Fibroblast of mammary gland (primary cell): ENCODE results near the gene LRMDA.

ENCODE experiments used
- DNase-seq: peaks from one replicate; pipeline ENCODE4 v3.0.0-alpha.2; 2010; ENCODE audit warnings: low read depth
- H3K4me3 ChIP-seq: 2 replicates; pipeline ENCODE4 v1.5.1; 2011; ENCODE audit warnings: low read depth, mild to moderate bottlenecking, low read length, moderate library complexity; ENCODE audit not compliant: control insufficient read depth
- TF ChIP-seq, protein P1 (sequence below): conservative IDR thresholded peaks from 2 replicates; pipeline ENCODE4 v1.5.1; 2011; ENCODE audit warnings: low read depth, low read length, inconsistent platforms; ENCODE audit not compliant: control insufficient read depth, insufficient read depth

The LRMDA gene

DNA sequence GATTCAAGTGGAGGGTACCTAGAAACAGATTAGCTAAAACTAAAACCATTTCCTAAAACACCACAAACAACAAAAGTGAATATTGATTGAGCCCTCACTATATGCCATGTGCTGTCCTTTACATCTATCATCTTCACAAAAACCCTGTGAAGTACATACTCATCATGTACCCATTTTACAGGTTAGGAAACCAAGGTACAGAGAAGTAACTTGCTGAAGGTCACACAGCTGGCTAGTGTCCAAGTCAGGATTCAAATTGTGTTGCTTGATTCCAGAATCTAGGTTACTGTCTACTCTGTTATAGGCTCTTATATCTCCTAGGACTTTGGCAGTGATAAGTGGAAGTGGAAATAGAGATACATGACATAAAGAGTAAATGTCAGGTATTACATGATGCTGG is 463.8 kb downstream of the LRMDA start:
- no peak for DNase-seq
- TF ChIP-seq, protein P1, sequence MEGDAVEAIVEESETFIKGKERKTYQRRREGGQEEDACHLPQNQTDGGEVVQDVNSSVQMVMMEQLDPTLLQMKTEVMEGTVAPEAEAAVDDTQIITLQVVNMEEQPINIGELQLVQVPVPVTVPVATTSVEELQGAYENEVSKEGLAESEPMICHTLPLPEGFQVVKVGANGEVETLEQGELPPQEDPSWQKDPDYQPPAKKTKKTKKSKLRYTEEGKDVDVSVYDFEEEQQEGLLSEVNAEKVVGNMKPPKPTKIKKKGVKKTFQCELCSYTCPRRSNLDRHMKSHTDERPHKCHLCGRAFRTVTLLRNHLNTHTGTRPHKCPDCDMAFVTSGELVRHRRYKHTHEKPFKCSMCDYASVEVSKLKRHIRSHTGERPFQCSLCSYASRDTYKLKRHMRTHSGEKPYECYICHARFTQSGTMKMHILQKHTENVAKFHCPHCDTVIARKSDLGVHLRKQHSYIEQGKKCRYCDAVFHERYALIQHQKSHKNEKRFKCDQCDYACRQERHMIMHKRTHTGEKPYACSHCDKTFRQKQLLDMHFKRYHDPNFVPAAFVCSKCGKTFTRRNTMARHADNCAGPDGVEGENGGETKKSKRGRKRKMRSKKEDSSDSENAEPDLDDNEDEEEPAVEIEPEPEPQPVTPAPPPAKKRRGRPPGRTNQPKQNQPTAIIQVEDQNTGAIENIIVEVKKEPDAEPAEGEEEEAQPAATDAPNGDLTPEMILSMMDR = no peak
- no peak overlapping the region for H3K4me3 ChIP-seq

DNA sequence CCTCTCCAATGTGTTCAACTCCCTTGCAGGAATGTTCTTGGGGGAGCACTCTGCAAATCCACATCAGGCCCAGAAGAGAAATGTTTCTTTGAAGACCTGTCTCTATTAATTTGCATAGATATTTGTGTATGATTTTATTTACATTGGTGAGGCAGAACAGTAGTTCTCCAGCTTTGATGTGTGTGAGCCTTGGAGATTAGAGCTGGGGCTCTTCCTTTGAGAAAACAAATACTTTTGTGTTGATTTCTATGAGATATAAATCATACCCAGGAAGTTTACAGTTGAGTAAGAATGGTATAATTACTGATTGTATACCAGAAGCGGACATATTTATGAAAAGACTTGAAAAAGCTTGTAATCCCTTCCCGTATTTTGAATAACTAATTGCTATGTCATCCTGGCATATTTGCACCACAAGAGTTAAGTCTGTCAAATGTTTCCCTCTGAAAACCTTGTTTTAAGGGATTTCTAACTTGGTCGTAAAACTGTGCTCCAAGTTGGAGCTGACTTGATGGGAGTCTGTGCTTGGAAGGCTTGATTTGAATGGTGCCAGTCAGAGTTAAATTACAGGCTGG is 468.5 kb downstream of the LRMDA start:
- DNase-seq = no peak
- TF ChIP-seq, protein P1 = no peak
- H3K4me3 ChIP-seq = no peak overlapping the region

GRCh38 chr10:75902816-75903215 is 471.4 kb downstream of the LRMDA start:
- H3K4me3 ChIP-seq = no peak overlapping the region
- TF ChIP-seq, protein P1 = no peak
- DNase-seq = no peak

DNA sequence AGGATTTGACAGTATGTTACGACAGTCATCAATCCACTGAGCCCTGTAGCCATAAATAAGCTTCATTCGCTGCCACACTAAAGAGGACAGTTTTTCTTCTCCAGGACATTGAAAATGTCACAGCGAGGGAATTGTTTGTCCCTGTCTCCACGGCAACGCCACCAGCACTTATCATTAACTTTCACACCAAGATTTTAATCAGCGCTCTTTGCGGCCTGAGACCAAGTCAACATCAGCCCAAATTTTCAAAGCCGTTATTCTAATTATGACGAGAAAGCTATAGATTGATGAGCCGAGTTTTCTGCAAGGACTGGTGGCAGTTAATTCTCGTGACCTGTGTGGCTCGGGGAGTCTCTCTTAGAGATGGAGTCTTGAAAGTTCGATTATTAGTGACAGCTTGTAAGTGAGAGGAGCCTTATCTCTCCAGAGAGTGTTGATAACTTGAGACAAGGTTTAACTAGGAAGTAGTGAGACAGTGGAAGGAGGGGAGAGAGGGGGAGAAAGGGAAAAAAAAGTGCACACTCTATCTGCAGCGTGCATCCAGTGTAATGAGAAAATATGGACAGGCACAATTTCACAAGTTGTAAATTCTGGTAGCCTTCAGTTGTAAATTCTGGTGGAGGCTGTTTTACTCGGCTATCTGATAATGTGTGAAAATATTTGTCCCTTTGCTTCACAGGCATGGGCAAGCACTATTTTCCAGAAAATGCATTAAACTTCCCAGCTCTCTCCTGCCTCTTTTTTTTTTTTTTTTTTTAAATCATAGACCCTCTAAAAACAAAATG is 473.3 kb downstream of the LRMDA start:
- no peak for DNase-seq
- TF ChIP-seq, protein P1 = no peak
- H3K4me3 ChIP-seq = no peak overlapping the region

DNA sequence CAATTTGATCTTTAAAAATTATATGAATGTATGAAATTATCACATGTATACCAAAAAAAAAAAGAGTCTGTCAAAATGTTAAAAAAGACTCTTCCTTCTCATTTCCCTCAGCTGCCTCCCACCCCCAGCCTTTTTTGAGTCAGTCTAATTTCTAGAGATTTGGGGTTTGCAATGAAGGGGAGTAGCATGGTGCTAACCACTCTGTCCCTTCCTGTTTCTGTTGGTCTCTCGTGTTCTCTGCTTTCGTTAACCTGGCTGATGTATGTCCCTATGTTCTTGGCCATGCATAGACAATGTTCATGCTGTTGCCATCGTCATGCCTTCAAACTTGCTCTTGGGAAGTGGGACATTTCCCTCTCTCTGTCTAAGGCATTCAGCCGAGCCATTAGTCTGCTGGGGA is 474.1 kb downstream of the LRMDA start:
- DNase-seq = no peak
- TF ChIP-seq, protein P1 = no peak
- no peak overlapping the region for H3K4me3 ChIP-seq

- H3K4me3 ChIP-seq = no peak overlapping the region
- TF ChIP-seq, protein P1 = peak; percentile 67
- DNase-seq = peak; percentile 70
These were observed 478.6 kb downstream of the LRMDA start for GRCh38 chr10:75910032-75910431.
